GM18499 (cell line): ENCODE measurements around the gene ARGLU1.
A peak's percentile ranks its signal among the peaks of the same experiment; 100 is the strongest.

Source experiments
- ATAC-seq: cut with Tn5 transposase; IDR thresholded peaks from one replicate; pipeline ENCODE4 v1.9.1; 2021; ENCODE audit warnings: moderate number of reproducible peaks; ENCODE audit not compliant: insufficient read depth, unreplicated experiment

The ARGLU1 gene

GRCh38 chr13:106527826-106528225, 40.1 kb downstream of the ARGLU1 start:
- ATAC-seq = no peak

GRCh38 chr13:106527445-106527801, 40.5 kb downstream of the ARGLU1 start:
- ATAC-seq = no peak

GRCh38 chr13:106526738-106527444, 41.0 kb downstream of the ARGLU1 start:
- no peak for ATAC-seq

GRCh38 chr13:106525865-106526264, 42.1 kb downstream of the ARGLU1 start:
- ATAC-seq = no peak

- no peak for ATAC-seq
These were observed 43.8 kb downstream of the ARGLU1 start for GRCh38 chr13:106524108-106524507.

- ATAC-seq = no peak
These were observed 44.4 kb downstream of the ARGLU1 start for GRCh38 chr13:106523576-106523975.

- ATAC-seq = no peak
These were observed 44.9 kb downstream of the ARGLU1 start for GRCh38 chr13:106522898-106523525.

- no peak for ATAC-seq
These were observed 45.7 kb downstream of the ARGLU1 start for GRCh38 chr13:106522112-106522705.

GRCh38 chr13:106521095-106521799, 46.7 kb downstream of the ARGLU1 start:
- ATAC-seq = no peak

GRCh38 chr13:106520251-106521054, 47.5 kb downstream of the ARGLU1 start:
- ATAC-seq = no peak

- ATAC-seq = no peak
These were observed 49.4 kb downstream of the ARGLU1 start for GRCh38 chr13:106518512-106518911.

- ATAC-seq = no peak
These were observed 50.7 kb downstream of the ARGLU1 start for GRCh38 chr13:106517109-106517847.

- no peak for ATAC-seq
These were observed 52.2 kb downstream of the ARGLU1 start for GRCh38 chr13:106515635-106516254.

- no peak for ATAC-seq
These were observed 52.9 kb downstream of the ARGLU1 start for GRCh38 chr13:106514928-106515634.

GRCh38 chr13:106513025-106513983, 54.6 kb downstream of the ARGLU1 start:
- ATAC-seq = no peak

- peak; percentile 80 for ATAC-seq
These were observed 60.2 kb downstream of the ARGLU1 start for GRCh38 chr13:106507560-106508274.

GRCh38 chr13:106506286-106506685, 61.7 kb downstream of the ARGLU1 start:
- no peak for ATAC-seq
